ENCODE results near the gene ADARB1. TPM values are rescaled to one million over a fixed set of nuclear protein-coding genes. Genes with fewer than 3 reads are reported as not detected.
"Not testable (repeated sequence)": the region's sequence is repeated elsewhere in the genome, so short reads cannot be mapped to it uniquely, and the experiment has no call there.

ADARB1 gene
- total RNA-seq, 1 donor from 2014 or later = 25.8 TPM

GRCh38 chr21:45142469-45143308 lies 68.3 kb downstream of the ADARB1 start:
- Mint-ChIP-seq H3K9me3 (ENCODE audit: unreplicated experiment) (no peaks in the 10 kb centered on the region), H3K4me3 (ENCODE audit: unreplicated experiment) (peak overlapping the region; percentile 60), H3K27ac (ENCODE audit: unreplicated experiment) (peak overlapping the region; percentile 74), H3K27me3 (ENCODE audit: low read depth, unreplicated experiment) (peaks cover 4% of the 10 kb centered on the region), H3K4me1 (ENCODE audit: low read depth, unreplicated experiment) (peaks cover 26% of the 10 kb centered on the region), H3K36me3 (ENCODE audit: low read depth, unreplicated experiment) (peaks cover 7% of the 10 kb centered on the region)
- no peaks in the 10 kb centered on the region for H3K36me3 ChIP-seq (ENCODE audit: insufficient read depth, low read length)
- H2AFZ ChIP-seq (ENCODE audit: low read depth, low read length) = no peak overlapping the region
- no peak for FAIRE-seq
- TF ChIP-seq EZH2 (IDR thresholded peaks at IDR 0.05; ENCODE audit: insufficient read depth, low read length) (no peak), CTCF (IDR thresholded peaks at IDR 0.05; ENCODE audit: insufficient read depth, low read depth, low read length) (no peak)
- DNase-seq (ENCODE audit: low read depth) = peak; percentile 77
- peak overlapping the region; percentile 0 for H3K27ac ChIP-seq (ENCODE audit: low read depth, low read length)
- no peaks in the 10 kb centered on the region for H3K9me3 ChIP-seq (ENCODE audit: insufficient read depth, low read depth, low read length)
- no peaks in the 10 kb centered on the region for H3K27me3 ChIP-seq (ENCODE audit: insufficient read depth, low read length)
- H3K4me1 ChIP-seq (ENCODE audit: insufficient read depth, low read length) = peaks cover 10% of the 10 kb centered on the region
- peaks cover 12% of the 10 kb centered on the region for H4K20me1 ChIP-seq (ENCODE audit: insufficient read depth, low read length)
- H3K4me2 ChIP-seq (ENCODE audit: low read length) = peak overlapping the region; percentile 14
- no peak overlapping the region for H3K4me3 ChIP-seq (ENCODE audit: insufficient read depth, low read depth, low read length)
- no peak overlapping the region for H3K9ac ChIP-seq (ENCODE audit: low read length)
- no peaks in the 10 kb centered on the region for H3K79me2 ChIP-seq (ENCODE audit: insufficient read depth, low read length)

GRCh38 chr21:45143855-45144254 lies 69.5 kb downstream of the ADARB1 start:
- H3K36me3 Mint-ChIP-seq (ENCODE audit: low read depth, unreplicated experiment) = peaks cover 7% of the 10 kb centered on the region
- peaks cover 4% of the 10 kb centered on the region for H3K27me3 Mint-ChIP-seq (ENCODE audit: low read depth, unreplicated experiment)
- no peaks in the 10 kb centered on the region for H3K9me3 Mint-ChIP-seq (ENCODE audit: unreplicated experiment)
- Histone ChIP-seq H3K79me2 (ENCODE audit: insufficient read depth, low read length) (no peaks in the 10 kb centered on the region), H3K4me2 (ENCODE audit: low read length) (no peak overlapping the region), H3K9ac (ENCODE audit: low read length) (no peak overlapping the region), H3K27me3 (ENCODE audit: insufficient read depth, low read length) (no peaks in the 10 kb centered on the region), H3K4me3 (ENCODE audit: insufficient read depth, low read depth, low read length) (no peak overlapping the region), H3K36me3 (ENCODE audit: insufficient read depth, low read length) (no peaks in the 10 kb centered on the region), H4K20me1 (ENCODE audit: insufficient read depth, low read length) (peaks cover 11% of the 10 kb centered on the region), H3K4me1 (ENCODE audit: insufficient read depth, low read length) (peaks cover 10% of the 10 kb centered on the region), H2AFZ (ENCODE audit: low read depth, low read length) (no peak overlapping the region), H3K27ac (ENCODE audit: low read depth, low read length) (no peak overlapping the region), H3K9me3 (ENCODE audit: insufficient read depth, low read depth, low read length) (no peaks in the 10 kb centered on the region)
- no peak overlapping the region for H3K4me3 Mint-ChIP-seq (ENCODE audit: unreplicated experiment)
- FAIRE-seq (no peak), DNase-seq (ENCODE audit: low read depth) (no peak)
- no peak overlapping the region for H3K27ac Mint-ChIP-seq (ENCODE audit: unreplicated experiment)
- peaks cover 35% of the 10 kb centered on the region for H3K4me1 Mint-ChIP-seq (ENCODE audit: low read depth, unreplicated experiment)
- no peak for TF ChIP-seq EZH2 (IDR thresholded peaks at IDR 0.05; ENCODE audit: insufficient read depth, low read length)
- no peak for TF ChIP-seq CTCF (IDR thresholded peaks at IDR 0.05; ENCODE audit: insufficient read depth, low read depth, low read length)

GRCh38 chr21:45145146-45145545 lies 70.8 kb downstream of the ADARB1 start:
- H3K79me2 ChIP-seq (ENCODE audit: insufficient read depth, low read length) = no peaks in the 10 kb centered on the region
- no peaks in the 10 kb centered on the region for H3K9me3 Mint-ChIP-seq (ENCODE audit: unreplicated experiment)
- H3K27ac Mint-ChIP-seq (ENCODE audit: unreplicated experiment) = no peak overlapping the region
- H3K4me1 Mint-ChIP-seq (ENCODE audit: low read depth, unreplicated experiment) = peaks cover 35% of the 10 kb centered on the region
- no peak overlapping the region for H3K9ac ChIP-seq (ENCODE audit: low read length)
- no peak overlapping the region for H2AFZ ChIP-seq (ENCODE audit: low read depth, low read length)
- no peaks in the 10 kb centered on the region for H3K36me3 ChIP-seq (ENCODE audit: insufficient read depth, low read length)
- no peak for FAIRE-seq
- H3K36me3 Mint-ChIP-seq (ENCODE audit: low read depth, unreplicated experiment) = peaks cover 9% of the 10 kb centered on the region
- H3K9me3 ChIP-seq (ENCODE audit: insufficient read depth, low read depth, low read length) = no peaks in the 10 kb centered on the region
- no peak for DNase-seq (ENCODE audit: low read depth)
- H3K27me3 Mint-ChIP-seq (ENCODE audit: low read depth, unreplicated experiment) = peaks cover 4% of the 10 kb centered on the region
- no peak overlapping the region for H3K4me2 ChIP-seq (ENCODE audit: low read length)
- no peak overlapping the region for H3K4me3 ChIP-seq (ENCODE audit: insufficient read depth, low read depth, low read length)
- H3K4me3 Mint-ChIP-seq (ENCODE audit: unreplicated experiment) = no peak overlapping the region
- H4K20me1 ChIP-seq (ENCODE audit: insufficient read depth, low read length) = peaks cover 8% of the 10 kb centered on the region
- no peaks in the 10 kb centered on the region for H3K27me3 ChIP-seq (ENCODE audit: insufficient read depth, low read length)
- peaks cover 10% of the 10 kb centered on the region for H3K4me1 ChIP-seq (ENCODE audit: insufficient read depth, low read length)
- H3K27ac ChIP-seq (ENCODE audit: low read depth, low read length) = no peak overlapping the region
- no peak for TF ChIP-seq EZH2 (IDR thresholded peaks at IDR 0.05; ENCODE audit: insufficient read depth, low read length)
- TF ChIP-seq CTCF (IDR thresholded peaks at IDR 0.05; ENCODE audit: insufficient read depth, low read depth, low read length) = no peak

GRCh38 chr21:45145846-45146245 lies 71.5 kb downstream of the ADARB1 start:
- H3K4me1 ChIP-seq (ENCODE audit: insufficient read depth, low read length); H3K36me3 ChIP-seq (ENCODE audit: insufficient read depth, low read length); H3K4me3 ChIP-seq (ENCODE audit: insufficient read depth, low read depth, low read length); H3K4me3 Mint-ChIP-seq (ENCODE audit: unreplicated experiment); H3K27me3 ChIP-seq (ENCODE audit: insufficient read depth, low read length); H3K27ac ChIP-seq (ENCODE audit: low read depth, low read length); H3K27ac Mint-ChIP-seq (ENCODE audit: unreplicated experiment); H3K79me2 ChIP-seq (ENCODE audit: insufficient read depth, low read length); H2AFZ ChIP-seq (ENCODE audit: low read depth, low read length); H3K36me3 Mint-ChIP-seq (ENCODE audit: low read depth, unreplicated experiment); H3K9me3 Mint-ChIP-seq (ENCODE audit: unreplicated experiment); H3K4me2 ChIP-seq (ENCODE audit: low read length); H3K27me3 Mint-ChIP-seq (ENCODE audit: low read depth, unreplicated experiment); H3K9me3 ChIP-seq (ENCODE audit: insufficient read depth, low read depth, low read length); DNase-seq (ENCODE audit: low read depth); H4K20me1 ChIP-seq (ENCODE audit: insufficient read depth, low read length); FAIRE-seq; H3K9ac ChIP-seq (ENCODE audit: low read length): not testable (repeated sequence)
- peaks cover 36% of the 10 kb centered on the region for H3K4me1 Mint-ChIP-seq (ENCODE audit: low read depth, unreplicated experiment)

Measured in astrocyte (in vitro differentiated cells and primary cell).